CD4-positive, alpha-beta T cell treated with Interleukin-21 for 1 hour (primary cell): ENCODE measurements around the gene CTCFL.

Source experiments
- DNase-seq: peaks from one replicate; pipeline ENCODE4 v3.0.0-alpha.2; 2020

The CTCFL gene

DNA sequence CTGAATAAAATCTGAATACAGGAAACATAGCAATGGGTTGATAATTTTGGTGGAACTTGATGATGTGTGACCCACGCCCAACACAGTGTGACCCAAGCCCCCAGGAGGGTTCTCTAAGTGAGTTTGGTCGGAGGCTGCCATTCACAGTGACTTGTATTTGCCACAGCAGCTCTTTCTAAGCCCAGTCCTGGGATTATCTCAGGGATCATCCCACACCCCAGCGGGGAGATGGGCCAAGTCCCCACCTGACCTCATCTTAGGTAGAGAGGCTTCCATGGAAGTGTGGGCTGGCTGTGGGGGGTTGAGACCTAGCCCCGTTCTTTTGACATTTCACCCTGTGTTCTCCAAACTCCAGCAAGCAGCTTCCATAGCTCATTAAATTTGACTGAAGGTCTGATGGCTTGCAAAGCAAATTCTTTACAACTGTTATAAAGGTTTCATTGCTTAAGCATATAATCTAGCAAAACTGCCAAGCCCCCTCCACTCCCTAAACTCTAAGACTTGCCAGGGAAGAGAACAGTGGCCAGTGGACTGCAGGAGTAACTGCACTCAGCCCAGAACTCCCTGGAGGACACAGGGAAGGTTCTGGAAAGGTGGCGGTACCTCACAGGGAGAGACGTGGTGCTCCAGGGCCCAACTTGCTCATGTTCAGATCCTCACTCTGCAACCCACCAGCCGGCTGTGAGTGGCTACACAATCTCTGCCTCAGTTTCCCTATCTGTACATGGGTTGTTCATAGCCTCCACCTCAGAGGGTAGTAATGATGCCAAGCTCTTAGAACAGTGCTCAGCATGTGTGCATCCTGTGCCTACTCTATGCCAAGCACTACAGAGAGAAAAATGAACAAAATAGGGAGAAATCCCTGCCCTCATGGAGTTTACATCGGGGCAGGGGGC, 35.0 kb upstream of the CTCFL start:
- no peak for DNase-seq

DNA sequence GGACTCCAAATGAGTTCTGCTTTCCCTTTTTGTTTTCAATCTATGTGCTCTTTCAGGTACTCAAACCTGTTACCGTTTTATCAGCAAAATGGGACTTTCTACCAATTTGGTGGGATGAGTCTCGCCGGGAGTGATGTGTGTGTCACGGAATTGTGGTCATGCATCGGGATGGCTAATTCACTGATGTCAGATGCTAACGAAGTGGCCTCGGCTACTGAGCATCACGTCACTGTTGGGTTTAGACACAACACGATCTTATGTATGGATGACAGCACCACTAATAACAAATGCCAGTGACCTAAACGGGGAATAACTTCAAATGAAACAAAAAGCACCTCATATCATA, 34.3 kb upstream of the CTCFL start:
- DNase-seq = no peak

DNA sequence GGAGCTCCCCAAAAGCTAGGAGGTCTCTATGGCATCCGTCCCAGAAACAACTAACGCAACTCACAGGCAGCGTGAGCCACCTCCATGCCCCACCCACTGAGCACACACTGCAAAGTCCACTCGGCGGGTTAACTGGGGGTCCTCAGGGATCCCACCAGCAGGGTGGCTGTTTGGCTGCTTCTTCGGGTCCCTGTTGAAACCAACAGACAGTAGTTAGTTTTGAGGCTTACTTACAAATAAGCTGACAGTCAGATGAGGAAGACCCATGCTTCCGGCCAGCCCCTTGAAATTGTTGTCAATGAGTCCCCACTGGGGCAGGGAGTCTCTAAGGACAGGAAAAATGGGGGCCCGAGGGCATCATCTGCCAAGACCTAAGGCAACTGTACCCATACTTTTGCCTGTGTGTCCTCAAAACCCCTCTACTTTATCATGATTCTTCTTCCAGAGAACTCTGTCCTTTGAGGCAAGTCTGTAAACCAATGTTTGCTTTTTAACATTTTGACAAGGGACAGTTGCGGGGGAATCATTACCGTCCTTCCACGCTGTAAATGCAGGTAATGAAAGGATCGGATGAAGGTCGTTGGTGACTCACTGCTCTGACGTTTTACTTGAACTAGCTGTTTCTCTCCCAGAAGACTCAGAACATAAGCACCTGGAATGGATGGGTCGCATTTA, 33.8 kb upstream of the CTCFL start:
- no peak for DNase-seq

DNA sequence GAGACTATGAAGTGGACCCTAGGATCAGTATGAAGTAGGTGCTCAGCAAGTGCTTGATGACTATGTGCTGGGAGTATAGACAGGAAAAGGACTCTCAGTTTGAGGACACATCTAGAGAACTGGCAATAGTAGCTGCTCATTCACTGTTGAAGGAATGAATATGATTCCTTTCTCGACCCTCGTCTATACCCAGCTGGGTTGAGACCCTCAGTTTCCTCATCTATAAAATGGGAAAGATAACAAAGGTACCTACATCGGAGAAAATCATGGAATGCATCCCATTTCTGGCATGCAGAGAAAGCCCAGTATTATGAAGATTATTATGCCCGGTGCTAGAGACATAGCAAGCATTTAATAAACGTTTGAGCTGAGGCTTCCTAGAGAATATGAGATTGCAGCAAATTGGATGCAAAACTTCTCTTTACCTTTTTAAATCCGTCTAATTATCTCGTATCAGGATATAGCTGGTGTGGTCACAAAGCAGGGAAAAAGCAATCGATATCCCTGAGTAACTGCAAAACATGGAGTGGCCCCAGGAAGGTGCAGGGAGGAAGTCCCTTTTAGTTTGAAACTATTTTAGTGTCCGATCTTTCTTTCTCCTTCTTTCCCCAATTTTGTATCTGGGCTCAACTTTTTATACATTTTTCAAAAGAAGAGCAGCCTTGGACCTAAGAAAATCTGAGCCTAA, 33.1 kb upstream of the CTCFL start:
- no peak for DNase-seq

DNA sequence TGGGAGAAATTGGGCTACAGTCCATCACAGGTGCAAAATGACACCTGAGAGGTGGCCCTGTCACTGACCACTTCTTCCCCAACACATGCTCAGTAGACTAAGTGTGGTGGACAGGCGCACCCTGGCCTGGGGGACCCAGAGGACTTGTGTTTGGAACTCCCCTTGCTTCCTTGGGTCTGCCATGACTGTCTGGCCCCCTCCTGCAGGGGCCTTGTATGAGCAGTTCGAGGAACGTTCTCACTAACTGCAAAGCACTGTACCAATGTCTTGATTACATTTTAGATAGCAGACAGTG, 32.0 kb upstream of the CTCFL start:
- DNase-seq = no peak

DNA sequence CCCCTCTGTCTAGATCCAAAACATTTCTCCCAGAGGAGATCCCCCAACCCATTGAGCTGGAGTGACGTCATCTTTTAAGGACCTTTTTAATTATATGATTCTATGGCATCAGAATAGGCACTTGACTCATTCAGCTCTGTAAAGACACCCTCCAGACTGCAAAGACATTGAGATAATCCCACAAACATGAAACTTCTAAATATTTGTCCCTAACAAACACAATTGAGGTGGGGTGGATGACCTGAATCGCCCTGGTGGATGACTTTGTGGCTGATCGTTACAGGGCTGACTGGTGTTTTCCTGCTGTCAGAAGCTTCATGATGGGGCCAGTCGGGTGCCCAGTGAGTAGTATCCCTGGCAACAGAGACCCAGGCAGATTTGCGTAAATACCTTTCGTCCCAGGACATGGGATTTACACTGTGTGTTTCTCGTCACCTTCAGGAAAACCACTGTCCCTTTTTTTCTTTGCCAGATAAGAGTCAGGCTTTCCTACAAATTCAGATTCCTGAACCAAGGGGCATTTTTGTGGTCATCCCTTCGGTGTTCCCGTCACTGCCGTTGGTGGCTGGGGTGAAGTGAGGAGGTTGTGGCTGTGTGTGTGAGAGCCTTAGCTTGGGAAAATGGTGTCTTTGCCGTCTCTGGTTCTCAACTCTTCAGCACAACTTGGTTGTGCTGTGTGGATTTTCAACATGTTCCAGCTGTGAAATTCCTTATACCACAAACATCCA, 30.7 kb upstream of the CTCFL start:
- DNase-seq = no peak

DNA sequence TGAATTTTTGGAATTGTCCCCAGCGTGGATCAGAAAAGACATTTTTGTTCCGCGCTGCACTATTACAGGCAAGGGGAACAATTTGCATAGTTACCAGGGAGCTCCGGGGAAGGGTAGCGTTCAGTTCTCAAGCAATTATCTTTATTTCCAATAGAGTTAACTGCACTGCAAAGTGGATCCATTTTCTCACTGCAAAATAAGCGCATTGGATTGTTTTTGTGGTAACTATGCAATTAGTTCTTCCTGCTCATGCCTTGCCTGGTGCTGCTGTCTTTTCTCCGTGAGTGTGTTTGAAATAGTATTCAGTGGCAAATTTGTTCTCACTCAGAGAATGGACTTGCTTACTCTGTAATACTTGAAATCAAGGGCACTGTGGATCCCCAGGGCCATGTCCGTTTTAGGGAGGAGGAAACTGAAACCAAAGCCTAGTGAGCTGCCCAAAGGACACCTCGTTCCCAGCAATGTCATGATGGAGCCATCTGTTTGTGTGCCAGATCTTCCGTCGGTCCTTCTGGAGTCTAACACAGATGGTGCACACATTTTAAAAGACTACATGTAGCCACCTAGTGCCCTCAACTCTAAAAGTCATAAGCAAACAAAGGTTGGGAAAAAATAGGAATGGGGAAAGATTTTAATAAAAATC, 28.6 kb upstream of the CTCFL start:
- DNase-seq = no peak

DNA sequence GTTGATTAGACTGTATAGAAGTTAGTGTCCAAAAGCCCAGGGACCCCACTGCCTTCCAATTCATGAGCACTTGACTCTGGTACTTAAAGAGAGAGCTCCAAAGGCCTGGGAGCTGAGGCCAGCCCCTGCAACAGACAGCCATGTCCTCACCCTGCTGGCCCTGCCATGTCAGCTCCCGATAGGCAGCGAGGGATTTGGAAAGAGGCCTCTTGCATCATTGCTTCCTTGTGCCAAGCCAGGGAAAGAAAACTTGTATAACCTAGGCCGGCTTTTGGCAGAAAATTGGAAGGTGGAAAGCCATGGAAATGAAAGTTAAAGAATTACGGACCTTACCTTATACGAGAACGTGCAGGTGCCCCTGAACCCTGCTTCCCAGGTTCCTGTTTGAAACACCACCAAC, 27.5 kb upstream of the CTCFL start:
- DNase-seq = no peak

DNA sequence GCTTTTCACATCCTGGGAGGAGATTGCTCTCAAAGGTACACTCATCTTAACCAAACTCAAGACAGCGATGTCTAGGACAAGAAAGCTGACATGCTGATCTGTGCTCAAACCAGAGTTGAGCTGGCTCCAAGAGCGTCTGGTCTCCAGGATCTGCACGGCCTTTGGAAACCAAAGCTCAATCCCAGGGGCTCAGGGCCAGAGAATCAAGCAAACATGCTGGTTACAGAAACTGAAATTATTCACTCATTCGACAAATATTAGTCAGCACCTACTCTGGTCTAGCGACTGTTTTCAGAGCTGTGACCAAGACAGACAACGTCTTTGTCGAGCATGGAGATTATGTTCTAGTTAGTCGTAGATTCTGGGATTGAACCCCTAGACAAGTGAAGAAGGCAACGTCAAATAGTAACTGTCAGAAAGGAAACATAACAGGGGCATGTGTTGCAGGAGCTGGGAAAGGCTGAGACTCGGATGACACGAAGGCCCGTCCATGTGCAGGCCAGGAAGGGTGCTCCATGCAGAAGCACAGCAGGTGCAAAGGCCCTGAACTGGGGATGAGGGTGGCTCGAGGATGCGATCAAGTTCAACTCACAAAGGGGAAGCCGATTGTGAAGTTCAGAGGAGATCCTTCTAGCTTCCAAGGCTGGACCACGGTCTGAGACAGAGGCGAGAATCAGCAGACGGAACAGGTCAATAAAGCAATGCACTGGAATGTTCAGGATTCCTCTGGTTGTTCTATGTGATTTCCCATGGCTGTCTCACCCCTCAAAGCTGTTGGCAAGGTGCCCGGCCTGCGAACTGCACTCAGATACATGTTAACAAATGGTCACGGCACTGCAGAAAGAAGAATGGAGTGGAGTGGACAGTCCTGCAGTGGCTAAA, 23.5 kb upstream of the CTCFL start:
- no peak for DNase-seq

DNA sequence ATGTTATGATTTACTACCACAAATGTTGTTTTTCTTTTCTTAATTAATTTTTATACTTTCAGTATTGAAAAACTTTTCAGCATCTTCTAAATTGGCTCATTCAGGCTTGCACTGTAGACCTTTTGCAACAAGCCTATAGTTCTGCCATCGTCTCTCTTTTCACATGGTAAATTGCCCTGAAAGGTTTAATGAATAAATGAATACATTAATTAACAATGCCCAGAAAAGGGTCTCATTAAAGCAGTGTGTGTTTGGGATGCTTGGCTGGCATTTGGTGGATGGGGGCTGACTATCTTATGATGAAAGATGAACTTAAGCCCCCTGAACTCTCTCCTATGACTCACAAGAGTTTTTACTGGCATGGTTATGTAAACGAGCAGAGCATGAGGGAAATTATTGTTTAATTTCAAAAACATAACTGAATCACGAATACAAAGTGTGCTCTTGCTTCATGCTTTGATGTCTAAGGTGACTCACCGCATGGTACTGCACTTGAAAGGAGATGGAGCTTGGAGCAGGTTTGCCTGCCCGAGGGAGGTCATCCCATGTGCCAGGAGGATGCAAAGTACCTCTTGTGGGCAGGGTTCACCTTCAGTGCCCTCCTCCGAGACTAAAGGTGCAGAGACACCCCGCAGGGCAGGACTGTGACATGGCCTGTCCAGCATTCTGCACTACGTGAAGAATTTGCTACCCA, 22.2 kb upstream of the CTCFL start:
- DNase-seq = no peak

DNA sequence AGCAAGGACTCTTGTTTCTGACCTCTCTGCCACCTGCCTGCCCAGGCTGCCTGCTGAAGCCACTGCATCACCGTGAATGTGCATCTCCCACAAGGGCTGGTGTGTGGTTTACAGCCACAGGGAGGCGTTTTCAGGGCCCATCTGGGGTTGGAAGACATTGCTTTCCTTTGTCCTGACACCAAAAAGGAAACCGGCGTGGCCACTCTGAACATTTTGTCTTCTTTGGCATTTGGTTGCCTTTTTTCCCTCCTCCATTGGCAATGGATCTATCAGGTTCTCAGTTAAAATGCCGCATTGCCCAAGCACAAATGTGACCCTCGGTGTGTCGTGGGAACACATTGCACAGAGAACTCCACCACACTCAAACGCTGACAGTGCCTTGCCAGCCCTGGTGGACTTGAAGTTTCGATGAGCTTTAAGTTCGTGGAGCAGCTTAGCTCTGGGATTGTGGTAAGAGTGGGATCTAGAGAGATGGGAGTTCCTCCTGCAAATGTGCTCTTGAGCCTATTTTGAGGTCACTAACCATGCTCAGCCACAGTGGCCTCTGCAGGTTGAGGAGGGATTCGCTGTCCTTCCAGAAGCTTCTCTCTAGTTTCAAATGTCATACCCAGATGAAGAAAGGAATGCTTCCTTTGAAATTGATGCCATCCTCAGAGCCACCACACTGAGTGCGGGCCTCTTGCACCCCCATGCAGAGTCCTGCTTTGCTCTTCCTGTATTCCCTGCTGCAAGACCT, 21.2 kb upstream of the CTCFL start:
- DNase-seq = no peak

DNA sequence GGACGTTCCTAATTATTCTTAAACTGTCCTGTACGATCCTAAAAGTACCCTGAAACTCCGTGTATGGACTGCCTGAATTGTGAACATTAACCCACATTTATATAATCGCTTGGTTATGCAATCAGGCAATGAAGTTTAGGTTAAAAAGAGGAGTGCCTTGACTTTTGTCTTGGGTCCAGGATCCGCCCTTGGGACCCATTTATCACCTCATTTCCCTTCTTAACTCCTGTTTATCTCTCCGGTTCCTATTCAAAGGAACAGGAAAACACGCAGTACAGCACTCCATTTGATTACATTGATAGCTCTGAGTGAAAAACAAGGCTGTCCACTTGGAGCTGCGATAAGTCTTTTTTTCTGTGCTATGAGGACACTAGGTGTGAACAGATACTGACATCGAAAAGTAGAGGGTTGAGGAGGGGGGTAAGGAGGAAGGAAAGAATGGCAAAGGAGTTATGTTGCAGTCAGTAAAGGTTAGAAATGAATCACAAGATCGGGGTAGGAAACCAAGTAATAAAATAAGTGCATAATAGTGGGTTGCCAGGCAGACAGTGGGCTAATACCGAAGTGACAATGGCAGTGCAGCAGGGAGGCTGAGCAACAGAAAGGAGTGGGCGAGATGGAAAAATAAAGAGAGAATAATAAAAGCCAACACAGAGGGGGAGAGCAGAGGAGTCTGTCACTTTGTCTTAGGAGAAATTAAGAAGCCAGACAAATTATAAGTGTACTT, 20.1 kb upstream of the CTCFL start:
- no peak for DNase-seq

DNA sequence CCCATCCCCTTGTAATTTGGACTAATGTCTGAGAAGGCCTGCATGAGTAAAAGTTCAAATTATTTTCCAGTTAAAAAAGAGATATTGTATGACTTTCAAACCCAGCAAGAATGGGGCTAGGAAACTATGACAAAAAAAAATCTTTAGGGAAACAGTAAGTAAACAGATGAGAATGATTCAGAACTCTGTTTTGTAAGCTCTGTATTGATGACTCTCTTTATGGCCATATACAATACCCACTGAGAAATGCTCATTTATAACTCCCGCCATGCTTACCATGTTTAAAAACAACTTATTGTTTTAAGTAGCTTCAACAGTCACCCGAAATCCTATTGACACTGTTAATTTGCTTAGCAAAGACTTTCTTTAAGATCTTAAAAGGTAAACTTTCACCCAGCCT, 18.8 kb upstream of the CTCFL start:
- DNase-seq = no peak

DNA sequence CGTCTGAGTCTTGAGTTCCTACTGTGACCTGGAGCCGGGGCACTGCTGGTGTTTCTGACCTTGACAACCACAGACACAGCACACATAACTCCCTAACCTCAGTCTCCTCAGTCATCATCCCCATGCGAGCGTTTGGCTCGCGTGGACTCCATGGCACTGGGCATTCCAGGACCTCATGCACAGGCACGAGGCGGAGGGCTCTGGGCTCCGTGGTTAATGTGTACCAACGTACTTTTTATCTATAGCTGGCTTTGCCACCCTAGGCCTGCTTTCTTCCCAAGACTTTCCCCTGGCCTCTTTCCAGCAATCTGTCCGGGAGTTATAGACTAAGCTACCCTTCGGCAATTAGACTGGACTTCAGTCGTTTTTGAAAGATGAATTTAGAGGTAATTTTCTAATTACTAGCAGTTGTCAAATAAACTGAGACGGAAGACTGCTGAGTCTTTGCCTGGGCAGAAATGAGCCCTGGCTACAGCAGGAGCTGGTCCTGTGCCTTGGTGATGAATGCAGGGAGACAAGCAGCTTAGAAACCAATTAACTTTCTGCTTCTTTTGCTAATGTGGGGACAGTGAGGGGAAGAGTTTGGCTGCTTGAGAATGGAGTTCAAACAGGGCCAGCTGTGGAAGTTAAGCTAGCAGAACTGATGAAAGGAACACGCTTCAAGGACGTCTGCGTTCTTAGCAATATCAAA, 16.1 kb upstream of the CTCFL start:
- DNase-seq = no peak

DNA sequence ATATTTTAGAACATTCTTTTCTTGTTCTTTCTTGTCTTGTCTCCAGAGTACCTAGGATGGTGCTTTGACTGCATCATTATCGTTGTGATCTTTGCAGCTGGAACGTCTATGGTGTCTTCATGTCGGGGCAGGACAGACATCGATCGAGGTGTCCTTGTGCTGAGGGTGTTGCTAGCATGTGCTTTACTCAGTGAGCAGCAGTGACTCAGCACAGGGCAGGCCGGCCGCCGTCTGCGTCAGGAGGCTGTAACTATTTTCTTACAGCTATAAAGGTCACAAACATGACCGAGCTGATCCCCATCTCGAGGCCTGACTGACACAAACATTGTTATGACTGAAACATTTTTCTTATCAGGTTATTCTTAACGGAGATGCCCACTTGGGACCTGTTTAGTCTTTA, 14.9 kb upstream of the CTCFL start:
- DNase-seq = no peak

DNA sequence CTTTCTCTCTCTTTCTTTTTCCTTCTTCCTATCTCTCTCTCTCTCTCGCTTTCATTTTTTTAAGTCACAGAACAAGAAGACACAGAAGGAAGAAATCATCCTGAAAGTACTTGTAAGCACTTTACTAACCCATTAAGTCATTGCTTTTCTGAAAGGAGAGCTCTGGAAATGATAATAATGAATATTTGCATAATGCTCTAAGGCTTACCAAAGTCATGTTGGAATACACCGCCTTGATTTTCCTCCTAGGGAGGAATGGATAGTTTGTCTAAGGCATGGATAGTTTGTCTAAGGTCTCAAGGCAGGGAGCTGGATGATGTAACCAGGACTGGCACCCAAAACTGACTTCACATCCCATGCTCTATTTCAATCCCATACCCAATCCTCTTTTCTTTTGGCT, 12.9 kb upstream of the CTCFL start:
- DNase-seq = no peak

DNA sequence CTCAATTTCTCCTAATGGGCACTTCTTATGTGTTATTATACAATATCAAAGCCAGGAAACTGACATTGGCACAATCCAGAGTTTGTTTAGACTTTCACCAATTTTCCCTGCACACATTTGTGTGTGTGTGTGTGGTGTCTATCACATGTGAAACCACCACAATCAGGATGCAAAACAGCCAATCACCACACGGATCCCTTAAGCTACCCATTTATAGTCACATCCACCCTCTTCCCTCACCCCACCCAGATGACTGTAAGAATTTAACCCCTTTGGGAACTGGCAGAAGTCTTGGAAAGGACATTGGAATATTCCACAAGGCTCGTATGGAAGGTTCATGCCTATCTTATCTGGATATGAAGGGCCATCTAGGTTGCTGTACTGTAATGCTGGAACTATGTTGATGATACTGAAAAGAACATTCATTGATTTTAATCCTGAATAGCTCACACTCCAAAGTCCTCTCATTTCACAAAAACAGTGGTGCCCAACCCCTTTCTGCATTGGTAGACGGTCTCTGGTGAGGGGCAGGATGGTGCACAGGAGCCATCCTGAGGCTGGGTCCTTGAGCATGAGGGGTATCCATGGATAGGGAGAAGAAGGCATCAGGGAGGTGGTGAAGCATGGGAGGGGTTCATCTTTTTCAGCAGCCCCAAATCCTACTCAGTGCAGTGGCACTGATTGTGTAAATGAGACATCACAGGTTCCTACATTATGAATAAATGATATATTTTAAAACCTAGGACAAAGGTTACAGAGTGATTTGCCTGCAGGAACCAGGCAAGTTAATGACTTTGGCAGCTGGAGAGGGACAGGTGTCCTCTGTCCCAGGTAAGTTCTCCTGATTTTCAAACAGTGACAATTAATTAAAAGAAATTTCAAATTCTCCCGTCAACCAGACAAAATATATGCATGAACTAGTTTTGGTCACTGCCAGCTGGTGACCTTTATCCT, 12.1 kb upstream of the CTCFL start:
- no peak for DNase-seq

DNA sequence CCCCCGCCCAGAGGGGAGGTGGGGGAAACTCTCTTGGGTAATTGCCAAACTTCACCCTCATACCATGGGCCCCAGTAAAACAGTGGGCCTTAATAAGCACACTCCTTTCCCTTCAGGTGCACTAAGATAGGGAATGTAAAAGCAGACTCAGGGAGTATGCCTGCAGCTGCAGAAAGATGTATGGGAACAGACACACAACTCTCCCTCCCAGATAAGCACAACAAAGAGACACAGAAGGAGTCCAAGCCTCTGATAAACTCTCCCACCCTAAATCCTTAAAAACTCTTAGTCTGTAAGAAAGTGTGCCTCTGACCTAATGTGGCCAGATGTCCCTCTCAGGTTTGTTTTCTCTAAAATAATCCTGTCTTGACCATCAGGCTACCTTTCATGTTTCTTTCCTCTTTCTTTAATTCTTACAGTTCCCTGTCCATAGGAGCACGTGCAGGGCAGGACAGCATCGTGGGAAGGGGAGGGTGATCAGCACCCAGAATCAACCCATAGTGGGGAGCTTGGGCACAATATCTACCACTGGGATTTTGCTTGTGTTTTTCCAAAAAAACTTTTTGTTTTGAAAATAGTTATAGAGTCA, 11.3 kb upstream of the CTCFL start:
- no peak for DNase-seq
